Activated CD8-positive, alpha-beta memory T cell treated with anti-CD3 and anti-CD28 coated beads, Interleukin-2, amount 10 ng/mL, durations not matched to agents 7 days and 5 days (primary cell): ENCODE results near the gene PSMA3. TPM values are rescaled to one million over a fixed set of nuclear protein-coding genes. Genes with fewer than 3 reads are reported as not detected.
"Not testable (repeated sequence)": the region's sequence is repeated elsewhere in the genome, so short reads cannot be mapped to it uniquely, and the experiment has no call there.

Experiments used
- ATAC-seq: fragments of 150-1000 bp; cut with Tn5 transposase; one replicate; pipeline ENCODE4 v1.10.0; 2021; ENCODE audit warnings: moderate library complexity
- CTCF ChIA-PET: fragments of 350-600 bp; sonication (Branson Sonifier 250); formaldehyde crosslinking; loops from one replicate; lab custom pipeline; 2021; ENCODE audit warnings: antibody characterized with exemption; lab: Charles Lee
- DNase-seq: peaks from one replicate; pipeline ENCODE4 v3.0.0-alpha.2; 2020
- H3K27ac Mint-ChIP-seq: one replicate; pipeline ENCODE4 v1.8.0; 2021; ENCODE audit warnings: mild to moderate bottlenecking, mixed read lengths
- H3K27me3 Mint-ChIP-seq: one replicate; pipeline ENCODE4 v1.8.0; 2021; ENCODE audit warnings: mixed read lengths
- H3K36me3 Mint-ChIP-seq: one replicate; pipeline ENCODE4 v1.8.0; 2021; ENCODE audit warnings: mild to moderate bottlenecking, mixed read lengths
- H3K4me1 Mint-ChIP-seq: one replicate; pipeline ENCODE4 v1.8.0; 2021; ENCODE audit warnings: mixed read lengths
- H3K4me3 Mint-ChIP-seq: one replicate; pipeline ENCODE4 v1.8.0; 2021; ENCODE audit warnings: mild to moderate bottlenecking, moderate library complexity, mixed read lengths
- H3K9me3 Mint-ChIP-seq: one replicate; pipeline ENCODE4 v1.8.0; 2022; ENCODE audit warnings: low read depth, mixed read lengths
- total RNA-seq, 2 experiments: library from RNA; stranded (reverse); gene quantifications; one replicate each; pipeline ENCODE4 v1.2.3, GENCODE V29; 2021

The PSMA3 gene
- total RNA-seq, 2 experiments from 2014 or later = 284 to 312 TPM

- no peak overlapping the region for H3K4me3 Mint-ChIP-seq
- no peak overlapping the region for H3K27ac Mint-ChIP-seq
- H3K27me3 Mint-ChIP-seq = no peaks in the 10 kb centered on the region
- ATAC-seq (peak; percentile 28), DNase-seq (peak; percentile 84)
- CTCF ChIA-PET = interaction anchor here (1.8 kb wide), 1 partner anchor 40 kb away, joined by 7 read pairs; the partner anchor contains the start of gene ACTR10
- no peaks in the 10 kb centered on the region for H3K36me3 Mint-ChIP-seq
- H3K9me3 Mint-ChIP-seq = no peaks in the 10 kb centered on the region
- H3K4me1 Mint-ChIP-seq = peaks cover 28% of the 10 kb centered on the region
These were observed 5.1 kb upstream of the PSMA3 start for GRCh38 chr14:58239244-58240195.

DNA sequence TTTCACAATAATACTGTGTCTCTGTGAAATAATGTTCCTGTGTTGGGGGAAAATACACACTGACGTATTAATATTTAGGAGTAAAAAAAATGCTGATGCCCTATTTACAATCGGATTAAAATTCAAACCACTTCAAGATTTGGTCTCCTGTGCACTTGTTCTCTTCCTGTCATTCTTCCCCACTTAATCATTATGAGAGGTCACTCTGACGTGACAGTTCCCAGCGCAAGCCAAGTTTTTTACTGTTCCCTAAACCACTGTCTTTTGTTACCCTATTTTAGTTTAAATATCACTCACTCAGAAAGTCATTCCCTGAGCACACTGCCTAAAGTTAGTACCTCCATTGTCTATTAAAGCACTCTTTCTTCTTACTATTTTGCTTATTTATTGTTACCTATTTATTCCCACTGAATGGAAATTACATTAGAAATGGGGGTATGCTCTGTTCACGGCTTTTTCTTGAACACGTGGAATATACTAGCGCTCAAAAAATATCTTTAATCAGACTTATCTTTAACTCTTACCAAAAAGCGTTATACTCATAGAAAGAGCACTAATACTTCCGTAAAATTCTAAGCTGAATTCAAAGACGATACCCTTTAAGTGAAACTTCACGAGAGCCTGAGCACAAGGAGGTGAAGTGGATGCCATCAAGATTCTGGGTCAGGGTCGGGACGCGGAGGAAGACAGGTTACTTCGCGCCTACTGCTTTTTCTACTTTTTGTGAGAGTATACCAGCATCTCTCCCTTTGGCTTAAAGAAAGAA lies 670 bp upstream of the PSMA3 start:
- ATAC-seq = peak; percentile 30
- Mint-ChIP-seq H3K4me3 (peak overlapping the region; percentile 85), H3K36me3 (peaks cover 18% of the 10 kb centered on the region), H3K4me1 (peaks cover 49% of the 10 kb centered on the region), H3K27ac (peak overlapping the region; percentile 98), H3K9me3 (no peaks in the 10 kb centered on the region), H3K27me3 (no peaks in the 10 kb centered on the region)
- no peak for DNase-seq
- CTCF ChIA-PET = interaction anchor here (0.9 to 2.2 kb wide), 4 partner anchors 44 to 183 kb away, joined by 3 to 8 read pairs (median 4); partner anchors contain the start of genes ACTR10, ARID4A, KIAA0586 and TIMM9

GRCh38 chr14:58245562-58245961 lies 919 bp downstream of the PSMA3 start:
- Mint-ChIP-seq H3K36me3 (peaks cover 25% of the 10 kb centered on the region), H3K9me3 (no peaks in the 10 kb centered on the region), H3K27ac (peak overlapping the region; percentile 98), H3K4me3 (peak overlapping the region; percentile 85), H3K4me1 (peaks cover 48% of the 10 kb centered on the region), H3K27me3 (no peaks in the 10 kb centered on the region)
- CTCF ChIA-PET = interaction anchor here (0.8 to 2.2 kb wide), 2 partner anchors 48 to 185 kb away, joined by 3 to 6 read pairs; no protein-coding TSS in a partner anchor
- ATAC-seq (no peak), DNase-seq (no peak)

DNA sequence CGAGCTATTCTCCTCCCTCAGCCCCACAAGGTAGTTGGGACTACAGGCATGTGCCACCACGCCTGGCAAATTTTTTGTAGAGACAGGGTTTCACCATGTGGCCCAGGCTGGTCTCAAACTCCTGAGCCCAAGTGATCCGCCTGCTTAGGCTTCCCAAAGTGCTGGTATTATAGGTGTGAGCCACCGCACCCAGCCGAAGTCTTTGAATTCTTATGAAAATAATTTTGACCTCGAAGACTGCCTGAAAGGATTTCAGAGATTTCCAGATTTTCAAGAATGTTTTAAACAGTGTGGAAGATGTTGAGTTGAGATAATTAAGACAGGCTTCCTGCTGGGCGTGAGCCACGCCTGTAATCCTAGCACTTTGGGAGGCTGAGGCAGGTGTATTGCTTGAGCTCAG lies 5.0 kb downstream of the PSMA3 start:
- Mint-ChIP-seq H3K9me3 (no peaks in the 10 kb centered on the region), H3K27me3 (no peaks in the 10 kb centered on the region), H3K27ac (no peak overlapping the region), H3K4me3 (no peak overlapping the region), H3K36me3 (peaks cover 45% of the 10 kb centered on the region), H3K4me1 (peaks cover 43% of the 10 kb centered on the region)
- CTCF ChIA-PET = no interaction called here
- no peak for DNase-seq
- ATAC-seq = no peak

DNA sequence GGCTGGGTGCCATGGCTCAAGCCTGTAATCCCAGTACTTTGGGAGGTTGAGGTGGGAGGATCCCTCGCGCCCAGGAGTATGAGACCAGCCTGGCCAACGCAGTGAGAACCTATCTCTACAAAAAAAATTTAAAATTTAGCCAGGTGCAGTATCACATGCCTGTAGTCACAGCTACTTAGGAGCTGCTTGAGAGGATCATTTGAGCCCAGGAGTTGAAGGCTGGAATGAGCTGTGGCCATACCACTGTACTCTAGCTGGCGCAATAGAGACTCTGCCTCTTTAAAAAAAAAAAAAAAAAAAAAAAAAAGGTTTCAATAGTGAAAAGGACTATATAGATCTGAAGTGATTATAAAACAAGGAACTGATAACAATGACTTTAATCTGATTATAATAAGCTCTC lies 13.5 kb downstream of the PSMA3 start:
- CTCF ChIA-PET = interaction anchor here (1.2 to 1.9 kb wide), 2 partner anchors 9 to 40 kb away, joined by 5 to 6 read pairs; partner anchors contain the start of gene ARID4A
- Mint-ChIP-seq H3K9me3 (no peaks in the 10 kb centered on the region), H3K27ac (no peak overlapping the region), H3K36me3 (peaks cover 41% of the 10 kb centered on the region), H3K4me1 (peaks cover 16% of the 10 kb centered on the region), H3K27me3 (no peaks in the 10 kb centered on the region), H3K4me3 (no peak overlapping the region)
- DNase-seq (no peak), ATAC-seq (no peak)

- H3K36me3 Mint-ChIP-seq = peaks cover 48% of the 10 kb centered on the region
- not testable (repeated sequence) for ATAC-seq, DNase-seq, H3K4me1 Mint-ChIP-seq, H3K9me3 Mint-ChIP-seq, H3K27ac Mint-ChIP-seq, H3K4me3 Mint-ChIP-seq, H3K27me3 Mint-ChIP-seq
- CTCF ChIA-PET = interaction anchor here (1.8 kb wide), 1 partner anchor 10 kb away, joined by 7 read pairs; no protein-coding TSS in a partner anchor
These were observed 17.4 kb downstream of the PSMA3 start for GRCh38 chr14:58262005-58262404.

DNA sequence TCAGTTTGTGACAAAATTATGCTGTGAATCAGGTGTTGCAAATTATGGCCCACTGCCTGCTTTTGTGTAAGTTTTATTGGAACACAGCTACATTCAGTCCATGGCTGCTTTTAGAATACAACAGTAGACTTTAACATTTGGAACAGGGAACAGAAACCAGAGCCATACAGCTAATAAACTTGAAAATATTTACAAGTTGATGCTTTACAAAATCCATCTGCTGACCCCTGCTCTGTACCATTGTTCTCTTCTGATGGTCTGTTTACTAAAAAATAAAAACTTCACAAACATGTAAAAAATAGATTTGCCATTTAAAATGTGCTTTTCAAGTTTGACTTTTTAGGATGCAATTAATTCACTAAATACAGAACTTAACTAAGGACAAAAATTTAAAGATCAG lies 20.8 kb downstream of the PSMA3 start:
- no peaks in the 10 kb centered on the region for H3K27me3 Mint-ChIP-seq
- no peaks in the 10 kb centered on the region for H3K9me3 Mint-ChIP-seq
- peaks cover 54% of the 10 kb centered on the region for H3K36me3 Mint-ChIP-seq
- DNase-seq = no peak
- CTCF ChIA-PET = no interaction called here
- H3K4me3 Mint-ChIP-seq = no peak overlapping the region
- ATAC-seq = no peak
- H3K4me1 Mint-ChIP-seq = peaks cover 5% of the 10 kb centered on the region
- H3K27ac Mint-ChIP-seq = peak overlapping the region; percentile 24

- Mint-ChIP-seq H3K4me3 (no peak overlapping the region), H3K27me3 (no peaks in the 10 kb centered on the region), H3K27ac (no peak overlapping the region), H3K36me3 (peaks cover 64% of the 10 kb centered on the region), H3K4me1 (peaks cover 24% of the 10 kb centered on the region), H3K9me3 (no peaks in the 10 kb centered on the region)
- CTCF ChIA-PET = no interaction called here
- ATAC-seq (no peak), DNase-seq (no peak)
These were observed 26.0 kb downstream of the PSMA3 start for GRCh38 chr14:58270628-58271027.

DNA sequence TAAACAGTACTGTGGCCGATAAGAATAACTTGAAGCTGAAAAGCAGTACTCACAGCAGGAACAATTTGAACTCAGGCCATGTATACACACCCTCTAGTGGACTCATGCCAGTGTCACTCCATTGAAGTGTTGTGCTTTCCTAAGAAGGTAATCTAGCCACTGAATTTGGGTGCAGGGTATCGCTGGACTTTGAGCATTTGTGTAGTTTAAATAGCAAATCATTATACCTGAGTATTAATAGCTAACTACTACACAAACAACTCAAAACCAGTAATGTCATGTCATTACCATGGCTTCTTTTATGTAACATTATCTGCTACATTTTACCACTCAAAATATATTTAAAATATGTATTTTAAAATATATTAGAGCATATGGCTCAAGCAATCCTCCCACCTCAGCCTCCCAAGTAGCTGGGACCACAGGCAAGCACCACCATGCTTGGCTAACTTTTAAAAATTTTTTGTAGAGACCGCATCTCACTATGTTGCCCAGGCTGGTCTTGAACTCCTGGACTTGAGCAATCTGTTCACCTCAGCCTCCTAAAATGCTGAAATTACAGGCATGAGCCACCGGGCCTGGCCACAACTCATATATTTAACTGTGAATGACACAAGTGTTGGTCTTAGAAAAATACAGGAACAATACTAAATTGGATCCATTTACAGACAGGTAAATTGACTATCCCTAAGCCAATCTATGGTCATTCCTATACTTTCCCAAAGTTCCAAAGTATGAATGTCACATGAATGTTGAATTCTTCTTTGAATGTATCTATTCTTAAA lies 28.1 kb downstream of the PSMA3 start:
- Mint-ChIP-seq H3K4me3 (no peak overlapping the region), H3K9me3 (no peaks in the 10 kb centered on the region), H3K27me3 (no peaks in the 10 kb centered on the region), H3K36me3 (peaks cover 54% of the 10 kb centered on the region), H3K4me1 (peaks cover 33% of the 10 kb centered on the region), H3K27ac (no peak overlapping the region)
- CTCF ChIA-PET = interaction anchor here (1.1 to 1.8 kb wide), 3 partner anchors 8 to 21 kb away, joined by 3 to 8 read pairs (median 7); no protein-coding TSS in a partner anchor
- ATAC-seq = no peak
- no peak for DNase-seq

DNA sequence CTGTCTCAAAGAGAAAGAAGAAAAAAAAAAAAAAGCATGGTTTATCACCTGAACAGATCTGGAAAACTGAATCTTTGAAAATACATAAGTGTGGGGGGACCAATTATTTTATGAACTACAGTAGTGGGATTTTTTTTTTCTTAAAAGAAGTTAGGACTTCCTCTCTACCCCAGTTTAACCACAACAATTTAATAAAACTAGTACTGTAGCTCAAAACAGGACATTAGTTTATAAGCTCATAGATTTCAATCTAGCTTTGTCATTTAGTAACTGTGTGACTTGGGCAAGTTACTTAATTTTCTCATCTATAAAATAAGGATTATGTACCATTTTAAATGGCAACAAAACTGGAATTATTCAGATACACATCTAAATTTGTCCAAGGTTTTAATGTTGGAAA lies 30.2 kb downstream of the PSMA3 start:
- DNase-seq (no peak), ATAC-seq (peak; percentile 43)
- Mint-ChIP-seq H3K36me3 (peaks cover 52% of the 10 kb centered on the region), H3K27me3 (no peaks in the 10 kb centered on the region), H3K9me3 (no peaks in the 10 kb centered on the region), H3K27ac (peak overlapping the region; percentile 81), H3K4me1 (peaks cover 37% of the 10 kb centered on the region), H3K4me3 (no peak overlapping the region)
- CTCF ChIA-PET = interaction anchor here (1.3 to 1.6 kb wide), 3 partner anchors 23 to 122 kb away, joined by 3 to 6 read pairs (median 4); partner anchors contain the start of gene ARID4A

DNA sequence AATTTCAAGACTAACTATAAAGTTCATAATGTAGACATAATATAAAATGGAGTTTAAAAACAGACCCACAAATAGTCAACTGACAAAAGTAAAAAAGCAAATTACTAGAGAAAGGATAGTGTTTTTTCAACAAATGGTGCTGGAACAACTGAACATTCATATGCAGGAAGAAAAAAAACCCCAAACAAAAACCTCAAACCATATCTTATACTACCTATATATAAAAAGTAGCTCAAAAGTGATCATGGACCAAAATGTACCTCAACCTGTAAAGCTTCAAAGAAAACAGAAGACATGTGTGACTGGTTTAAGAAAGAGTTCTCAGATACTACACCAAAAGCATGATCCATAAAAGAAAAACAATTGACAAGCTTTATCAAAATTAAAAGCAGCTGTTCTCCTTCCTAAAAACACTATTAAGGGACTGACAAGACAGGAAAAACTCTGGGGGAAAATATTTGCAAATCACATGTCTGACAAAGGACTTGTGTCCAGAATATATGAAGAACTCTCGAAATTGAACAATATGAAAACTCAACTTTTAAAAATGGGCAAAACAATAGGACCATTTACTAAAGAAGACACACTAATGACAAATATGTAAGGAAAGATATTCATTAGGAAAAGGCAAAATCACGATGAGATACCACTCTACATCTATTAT lies 31.0 kb downstream of the PSMA3 start:
- Mint-ChIP-seq H3K27ac (peak overlapping the region; percentile 81), H3K9me3 (no peaks in the 10 kb centered on the region), H3K27me3 (no peaks in the 10 kb centered on the region), H3K4me1 (peaks cover 42% of the 10 kb centered on the region), H3K4me3 (peak overlapping the region; percentile 8), H3K36me3 (peaks cover 49% of the 10 kb centered on the region)
- DNase-seq = no peak
- ATAC-seq = peak; percentile 51
- CTCF ChIA-PET = interaction anchor here (0.6 to 1.6 kb wide), 4 partner anchors 22 to 914 kb away, joined by 3 to 6 read pairs (median 4); partner anchors contain the start of gene ARID4A

- Mint-ChIP-seq H3K27ac (peak overlapping the region; percentile 81), H3K9me3 (no peaks in the 10 kb centered on the region)
- CTCF ChIA-PET = interaction anchor here (0.6 to 1.6 kb wide), 4 partner anchors 22 to 914 kb away, joined by 3 to 6 read pairs (median 4); partner anchors contain the start of gene ARID4A
These were observed 31.6 kb downstream of the PSMA3 start for GRCh38 chr14:58276208-58276607.

More at GRCh38 chr14:58276208-58276607, 31.6 kb downstream of the PSMA3 start:
- no peak overlapping the region for H3K4me3 Mint-ChIP-seq
- H3K27me3 Mint-ChIP-seq = no peaks in the 10 kb centered on the region
- DNase-seq (no peak), ATAC-seq (no peak)
- H3K4me1 Mint-ChIP-seq = peaks cover 45% of the 10 kb centered on the region
- H3K36me3 Mint-ChIP-seq = peaks cover 51% of the 10 kb centered on the region
